HepG2 (cell line): Measurements from ENCODE around the gene MRFAP1. TPM values are rescaled to one million over a fixed set of nuclear protein-coding genes. Genes with fewer than 3 reads are reported as not detected.

Source experiments
- ATAC-seq: fragments of 200-7000 bp; cut with Tn5 transposase; 3 replicates; pipeline ENCODE4 v1.9.1; 2020; ENCODE audit warnings: mild to moderate bottlenecking, moderate library complexity
- BruUV-seq: library from RNA; stranded (reverse); fragments of 400-500 nt; replicated peaks from 2 replicates; lab custom pipeline; 2021; lab: Mats Ljungman, UMichigan
- CTCF ChIA-PET: fragments of 300-600 bp; formaldehyde crosslinking; extraction: SDS; loops from one replicate; lab custom pipeline; 2021; ENCODE audit warnings: low total read pairs, inconsistent platforms, low intra/inter-chr PET ratio; lab: Yijun Ruan, JAX
- POLR2A ChIA-PET: fragments of 350-600 bp; sonication (Branson Sonifier 250); formaldehyde crosslinking; loops from one replicate; lab custom pipeline; 2020; ENCODE audit warnings: antibody characterized with exemption, inconsistent platforms; lab: Yijun Ruan, JAX
- DNase-seq: peaks from one replicate; pipeline ENCODE4 v3.0.0-alpha.2; 2015; ENCODE audit warnings: low spot score
- FAIRE-seq: peaks from 3 replicates; lab custom pipeline; 2011; peaks lifted over from hg19 to GRCh38; lab: Jason Lieb, UNC
- H2AFZ ChIP-seq: one replicate; pipeline ENCODE4 v1.6.1; 2011; ENCODE audit warnings: low read length, inconsistent platforms
- H3K27ac ChIP-seq: fragments of 300-600 bp; 3 replicates; pipeline ENCODE4 v1.8.0; 2011; ENCODE audit warnings: mixed run types, mild to moderate bottlenecking, mixed read lengths, low read length, inconsistent platforms; ENCODE audit not compliant: insufficient read depth; ENCODE audit errors: extremely low read length
- H3K27me3 ChIP-seq, 2 experiments: fragments of 200-600 bp in 1 of 2; 2 replicates in 1 of 2; 3 replicates in 1 of 2; pipeline versions ENCODE4 v1.6.0 to v1.8.0; 2011; ENCODE audit warnings: low read length in 2 of 2, mild to moderate bottlenecking in 2 of 2, moderate library complexity in 2 of 2, inconsistent platforms in 1 of 2; ENCODE audit not compliant: insufficient read depth in 2 of 2, control insufficient read depth in 1 of 2
- H3K36me3 ChIP-seq, 2 experiments: fragments of 200-600 bp in 1 of 2; replicated peaks in 1 of 2; 2 replicates in 1 of 2; 3 replicates in 1 of 2; pipeline versions ENCODE4 v1.5.1 to v1.8.0; 2011; ENCODE audit warnings: low read length in 2 of 2, inconsistent platforms in 1 of 2; ENCODE audit not compliant: insufficient read depth in 2 of 2, control insufficient read depth in 1 of 2
- H3K4me1 ChIP-seq: 2 replicates; pipeline ENCODE4 v1.5.1; 2012; ENCODE audit warnings: low read length, inconsistent platforms; ENCODE audit not compliant: insufficient read depth
- H3K4me2 ChIP-seq: 2 replicates; pipeline ENCODE4 v1.6.0; 2011; ENCODE audit warnings: low read depth, low read length, inconsistent platforms
- H3K4me3 ChIP-seq, 3 experiments: fragments of 200-600 bp in 1 of 3; sonication (generic), shearing (Covaris generic) in 1 of 3; replicated peaks in 1 of 3; 2 replicates each; pipeline ENCODE4 v1.5.1; 2011 to 2016; ENCODE audit warnings: low read length in 3 of 3, inconsistent platforms in 2 of 3, low read depth in 2 of 3, mild to moderate bottlenecking in 2 of 3, control low read depth in 1 of 3, mixed read lengths in 1 of 3; ENCODE audit not compliant: insufficient read depth in 1 of 3
- H3K79me2 ChIP-seq: one replicate; pipeline ENCODE4 v1.6.1; 2011; ENCODE audit warnings: low read length, inconsistent platforms; ENCODE audit not compliant: insufficient read depth
- H3K9ac ChIP-seq: 2 replicates; pipeline ENCODE4 v1.6.0; 2011; ENCODE audit warnings: mild to moderate bottlenecking, low read depth, low read length, inconsistent platforms; ENCODE audit not compliant: insufficient read depth
- H3K9me3 ChIP-seq: 2 replicates; pipeline ENCODE4 v1.5.1; 2012; ENCODE audit warnings: mild to moderate bottlenecking, low read length
- H4K20me1 ChIP-seq: 2 replicates; pipeline ENCODE4 v1.6.0; 2011; ENCODE audit warnings: inconsistent platforms, mild to moderate bottlenecking, low read length, moderate library complexity; ENCODE audit not compliant: insufficient read depth
- CEBPB ChIP-seq: IDR thresholded peaks from 2 replicates; pipeline ENCODE4 v1.6.1; 2011; ENCODE audit warnings: low read depth, low read length, improper control_type of control experiment, borderline replicate concordance
- GRHL1 ChIP-seq: sonication (generic); formaldehyde crosslinking; conservative IDR thresholded peaks from 2 replicates; pipeline ENCODE4 v1.8.0; 2022; ENCODE audit warnings: missing genetic modification reagents
- HOXA9 ChIP-seq: sonication (generic); formaldehyde crosslinking; IDR thresholded peaks from 2 replicates; pipeline ENCODE4 v1.8.1; 2022; ENCODE audit warnings: missing genetic modification reagents, mild to moderate bottlenecking, moderate library complexity, borderline replicate concordance
- MLLT10 ChIP-seq: sonication (generic); formaldehyde crosslinking; IDR thresholded peaks from 2 replicates; pipeline ENCODE4 v1.4.0; 2020; ENCODE audit warnings: missing genetic modification reagents
- SMYD3 ChIP-seq: sonication (generic); formaldehyde crosslinking; IDR thresholded peaks from 2 replicates; pipeline ENCODE4 v1.8.1; 2023; ENCODE audit warnings: mild to moderate bottlenecking, missing genetic modification reagents
- SNRNP70 ChIP-seq: fragments of 200-400 bp; formaldehyde crosslinking; IDR thresholded peaks from 2 replicates; pipeline ENCODE4 v1.6.1; 2017; ENCODE audit warnings: mild to moderate bottlenecking, low read depth, low read length, moderate library complexity
- ZNF20 ChIP-seq: sonication (generic); formaldehyde crosslinking; IDR thresholded peaks from 2 replicates; pipeline ENCODE4 v1.4.0; 2020; ENCODE audit warnings: mild to moderate bottlenecking, moderate library complexity, missing genetic modification reagents
- ZNF234 ChIP-seq: sonication (generic); formaldehyde crosslinking; conservative IDR thresholded peaks from 2 replicates; pipeline ENCODE4 v1.5.1; 2020; ENCODE audit warnings: mild to moderate bottlenecking, missing genetic modification reagents
- ZNF292 ChIP-seq: sonication (generic); formaldehyde crosslinking; IDR thresholded peaks from 2 replicates; pipeline ENCODE4 v1.8.1; 2022; ENCODE audit warnings: mild to moderate bottlenecking, low read depth, missing genetic modification reagents, borderline replicate concordance
- ZNF670 ChIP-seq: sonication (generic); formaldehyde crosslinking; IDR thresholded peaks from 2 replicates; pipeline ENCODE4 v1.8.0; 2022; ENCODE audit warnings: mild to moderate bottlenecking, missing genetic modification reagents, borderline replicate concordance
- ZNF781 ChIP-seq: sonication (generic); formaldehyde crosslinking; IDR thresholded peaks from 2 replicates; pipeline ENCODE4 v1.5.1; 2020; ENCODE audit warnings: borderline replicate concordance, mild to moderate bottlenecking, missing genetic modification reagents; ENCODE audit errors: not compliant biosample characterization
- WGBS: methylation state at CpG from one replicate; pipeline ENCODE4 v1.1.6; 2017; ENCODE audit warnings: low lambda C conversion rate; 5-methylcytosine and 5-hydroxymethylcytosine counted together
- in situ Hi-C: cut with HindIII; loops from 2 replicates; pipeline ENCODE4 v1.10.0; 2017; ENCODE audit warnings: low pct_unique_long_range_greater_than_20kb; ENCODE audit not compliant: extremely low pct_ligation_motif_present
- intact Hi-C: fragments of 100-400 bp; cut with micrococcal nuclease; formaldehyde crosslinking; loops from one replicate; pipeline ENCODE4 v1.10.0; 2022; ENCODE audit not compliant: unreplicated experiment
- polyA plus RNA-seq, 8 experiments: library from polyadenylated mRNA; depleted of rRNA in 3 of 8; stranded (reverse) in 7 of 8; unstranded in 1 of 8; fragments of >200 nt; fragmentation: Illumina TruSeq in 4 of 8; extraction: Trizol in 4 of 8; gene quantifications; 2 replicates each; pipeline versions ENCODE4 v1.2.1 to v1.2.3, GENCODE V29; 2011 to 2016; ENCODE audit warnings: low read depth in 4 of 8, missing spikeins in 1 of 8, mixed read lengths in 1 of 8; ENCODE audit not compliant: insufficient read depth in 1 of 8
- total RNA-seq, 5 experiments: library from RNA; depleted of rRNA; stranded (reverse); fragments of >200 nt; fragmentation: Illumina TruSeq; extraction: Trizol; gene quantifications; 2 replicates each; pipeline ENCODE4 v1.2.3, GENCODE V29; 2016; ENCODE audit warnings: low read depth in 1 of 5
- TF ChIP-seq, protein P1 (sequence below): sonication (generic); formaldehyde crosslinking; IDR thresholded peaks from 2 replicates; pipeline ENCODE4 v1.8.1; 2023; ENCODE audit warnings: mild to moderate bottlenecking, missing genetic modification reagents, borderline replicate concordance
- TF ChIP-seq, protein P2 (sequence below): conservative IDR thresholded peaks from 2 replicates; pipeline ENCODE4 v1.6.1; 2018; ENCODE audit warnings: missing genetic modification reagents

MRFAP1 gene
- total and polyA plus RNA-seq, 2 of the 13 experiments (the other 11 are each of a cell fraction or from before 2014, with no cell fraction given), result 112 to 158 TPM

GRCh38 chr4:6634746-6635145 lies 5.7 kb upstream of the MRFAP1 start:
- Histone ChIP-seq H4K20me1 (no peaks in the 10 kb centered on the region), H3K9ac (no peak overlapping the region), H3K9me3 (no peaks in the 10 kb centered on the region), H3K27ac (no peak overlapping the region), H3K4me1 (peaks cover 37% of the 10 kb centered on the region), H3K79me2 (no peaks in the 10 kb centered on the region), H3K4me2 (no peak overlapping the region), H2AFZ (no peak overlapping the region), H3K4me3 (no peak overlapping the region), H3K27me3 (no peaks in the 10 kb centered on the region), H3K36me3 (no peaks in the 10 kb centered on the region)
- POLR2A ChIA-PET, result interaction anchor here (1.3 kb wide), 1 partner anchor 48 kb away, joined by 3 read pairs; no protein-coding TSS in a partner anchor
- DNase-seq, result no peak
- in situ Hi-C loops (no loop called here), intact Hi-C loops (no loop called here)
- CTCF ChIA-PET, result no interaction called here
- 95% methylated on average over 9 of the region's 9 CpGs for WGBS
- no peak for FAIRE-seq
- no peak for ATAC-seq
- BruUV-seq, result no TSS peak
- no peak for TF ChIP-seq GRHL1 (CRISPR knock-in tag)

DNA sequence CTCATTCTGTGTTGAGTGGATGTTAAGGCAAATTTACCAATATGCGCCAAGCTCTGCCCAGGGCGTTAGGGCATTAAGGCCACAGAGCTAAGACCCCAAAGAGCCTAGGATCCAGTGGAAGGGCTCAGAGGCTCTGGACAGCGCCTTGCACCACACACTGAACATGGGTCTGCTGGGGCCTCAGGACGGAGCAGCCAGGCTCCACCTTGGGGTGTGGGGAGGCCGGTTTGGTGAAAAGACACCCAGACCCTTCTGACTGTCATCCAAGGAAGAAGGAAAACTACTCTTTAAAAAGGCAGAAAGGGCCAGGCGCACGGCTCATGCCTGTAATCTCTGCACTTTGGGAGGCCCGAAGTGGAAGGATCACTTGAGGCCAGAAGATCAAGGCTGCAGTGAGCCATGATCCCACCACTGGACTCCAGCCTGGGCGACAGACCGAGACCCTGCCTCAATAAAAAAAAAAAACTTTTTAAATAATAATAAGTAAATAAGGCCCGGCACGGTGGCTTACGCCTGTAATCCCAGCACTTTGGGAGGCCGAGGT lies 1.3 kb upstream of the MRFAP1 start:
- Histone ChIP-seq H2AFZ (no peak overlapping the region), H3K27me3 (no peaks in the 10 kb centered on the region; a peak in 1 of 5 replicates), H3K4me2 (no peak overlapping the region), H3K4me1 (peaks cover 43% of the 10 kb centered on the region), H3K79me2 (peaks cover 33% of the 10 kb centered on the region), H3K36me3 (peaks cover 0 to 17% of the 10 kb centered on the region in 2 experiments; a peak in 2 of 5 replicates), H3K4me3 (no peak overlapping the region), H3K9ac (no peak overlapping the region), H3K27ac (no peak overlapping the region), H3K9me3 (no peaks in the 10 kb centered on the region), H4K20me1 (peaks cover 13% of the 10 kb centered on the region)
- POLR2A ChIA-PET, result interaction anchor here (4.2 kb wide), 1 partner anchor 50 kb away, joined by 24 read pairs; no protein-coding TSS in a partner anchor
- no TSS peak for BruUV-seq
- ATAC-seq (no peak), FAIRE-seq (no peak), DNase-seq (no peak)
- 92% methylated on average over 14 of the region's 14 CpGs for WGBS
- no peak for TF ChIP-seq ZNF20 (CRISPR knock-in tag)
- TF ChIP-seq MLLT10, result no peak
- TF ChIP-seq ZNF234 (CRISPR knock-in tag), result no peak
- no peak for TF ChIP-seq SMYD3 (CRISPR knock-in tag)
- TF ChIP-seq HOXA9 (CRISPR knock-in tag), result no peak
- TF ChIP-seq, protein P1, sequence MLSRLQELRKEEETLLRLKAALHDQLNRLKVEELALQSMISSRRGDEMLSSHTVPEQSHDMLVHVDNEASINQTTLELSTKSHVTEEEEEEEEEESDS (CRISPR knock-in tag), result no peak
- TF ChIP-seq SNRNP70, result no peak
- TF ChIP-seq ZNF292 (CRISPR knock-in tag), result no peak
- TF ChIP-seq, protein P2, sequence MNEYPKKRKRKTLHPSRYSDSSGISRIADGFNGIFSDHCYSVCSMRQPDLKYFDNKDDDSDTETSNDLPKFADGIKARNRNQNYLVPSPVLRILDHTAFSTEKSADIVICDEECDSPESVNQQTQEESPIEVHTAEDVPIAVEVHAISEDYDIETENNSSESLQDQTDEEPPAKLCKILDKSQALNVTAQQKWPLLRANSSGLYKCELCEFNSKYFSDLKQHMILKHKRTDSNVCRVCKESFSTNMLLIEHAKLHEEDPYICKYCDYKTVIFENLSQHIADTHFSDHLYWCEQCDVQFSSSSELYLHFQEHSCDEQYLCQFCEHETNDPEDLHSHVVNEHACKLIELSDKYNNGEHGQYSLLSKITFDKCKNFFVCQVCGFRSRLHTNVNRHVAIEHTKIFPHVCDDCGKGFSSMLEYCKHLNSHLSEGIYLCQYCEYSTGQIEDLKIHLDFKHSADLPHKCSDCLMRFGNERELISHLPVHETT (CRISPR knock-in tag), result no peak
- TF ChIP-seq ZNF781 (CRISPR knock-in tag), result no peak
- no peak for TF ChIP-seq CEBPB
- no peak for TF ChIP-seq ZNF670
- CTCF ChIA-PET, result no interaction called here
- in situ Hi-C loops (no loop called here), intact Hi-C loops (no loop called here)
